ENCODE measurements around the gene PHETA2.
"Not testable (repeated sequence)": the region's sequence is repeated elsewhere in the genome, so short reads cannot be mapped to it uniquely, and the experiment has no call there.

PHETA2 gene

GRCh38 chr22:42070517-42071422 is 3.3 kb upstream of the PHETA2 start, which contains the start of gene NAGA:
TSS of gene NAGA (minus strand) at chr22:42070812. CDS start at chr22:42070297, 515 bp downstream.
- DNase-seq: peak; percentile 92 to 94

- DNase-seq: peak in 1 of 2 experiments; percentile 17
These were observed 2.5 kb upstream of the PHETA2 start for GRCh38 chr22:42071508-42071907.

GRCh38 chr22:42072606-42073330 is 1.3 kb upstream of the PHETA2 start:
- peak in 1 of 2 experiments; percentile 19 for DNase-seq

GRCh38 chr22:42073621-42074041 is 417 bp upstream of the PHETA2 start:
- peak in 1 of 2 experiments; percentile 20 for DNase-seq

GRCh38 chr22:42074846-42075676 is 1.0 kb downstream of the PHETA2 start:
- DNase-seq: no peak

GRCh38 chr22:42076764-42077485 is 2.9 kb downstream of the PHETA2 start:
- DNase-seq: no peak

GRCh38 chr22:42077486-42078125 is 3.6 kb downstream of the PHETA2 start:
- DNase-seq: no peak

- no peak for DNase-seq
These were observed 4.6 kb downstream of the PHETA2 start for GRCh38 chr22:42078469-42079318.

- DNase-seq: peak; percentile 98
These were observed 5.5 kb downstream of the PHETA2 start, which contains the start of gene SMDT1 for GRCh38 chr22:42079319-42080251. TSS of gene SMDT1 (plus strand) at chr22:42079700. CDS start at chr22:42079769, 69 bp downstream.

GRCh38 chr22:42080287-42080686 is 6.2 kb downstream of the PHETA2 start:
- peak in 1 of 2 experiments; percentile 20 for DNase-seq

GRCh38 chr22:42083119-42083518 is 9.1 kb downstream of the PHETA2 start:
- no peak for DNase-seq

GRCh38 chr22:42084874-42085273 is 10.8 kb downstream of the PHETA2 start:
- no peak for DNase-seq

GRCh38 chr22:42086051-42086450 is 12.0 kb downstream of the PHETA2 start:
- no peak for DNase-seq

GRCh38 chr22:42090596-42091454 is 16.8 kb downstream of the PHETA2 start, which contains the start of gene NDUFA6:
TSS of gene NDUFA6 (minus strand) at chr22:42090772. CDS start at chr22:42090744, 28 bp downstream.
- DNase-seq: peak; percentile 98 to 99

GRCh38 chr22:42091455-42091782 is 17.4 kb downstream of the PHETA2 start:
- DNase-seq: no peak

GRCh38 chr22:42101199-42101598 is 27.2 kb downstream of the PHETA2 start:
- DNase-seq: no peak

GRCh38 chr22:42104332-42104860 is 30.3 kb downstream of the PHETA2 start:
- DNase-seq: not testable (repeated sequence)

GRCh38 chr22:42108848-42109247 is 34.8 kb downstream of the PHETA2 start:
- no peak for DNase-seq

Data from activated T-cell treated with anti-CD3 and anti-CD28 coated beads, Interleukin-2, amount 50 U/mL, for 48 hours (primary cell).